ENCODE data around the gene ALPL.

Gene ALPL

DNA sequence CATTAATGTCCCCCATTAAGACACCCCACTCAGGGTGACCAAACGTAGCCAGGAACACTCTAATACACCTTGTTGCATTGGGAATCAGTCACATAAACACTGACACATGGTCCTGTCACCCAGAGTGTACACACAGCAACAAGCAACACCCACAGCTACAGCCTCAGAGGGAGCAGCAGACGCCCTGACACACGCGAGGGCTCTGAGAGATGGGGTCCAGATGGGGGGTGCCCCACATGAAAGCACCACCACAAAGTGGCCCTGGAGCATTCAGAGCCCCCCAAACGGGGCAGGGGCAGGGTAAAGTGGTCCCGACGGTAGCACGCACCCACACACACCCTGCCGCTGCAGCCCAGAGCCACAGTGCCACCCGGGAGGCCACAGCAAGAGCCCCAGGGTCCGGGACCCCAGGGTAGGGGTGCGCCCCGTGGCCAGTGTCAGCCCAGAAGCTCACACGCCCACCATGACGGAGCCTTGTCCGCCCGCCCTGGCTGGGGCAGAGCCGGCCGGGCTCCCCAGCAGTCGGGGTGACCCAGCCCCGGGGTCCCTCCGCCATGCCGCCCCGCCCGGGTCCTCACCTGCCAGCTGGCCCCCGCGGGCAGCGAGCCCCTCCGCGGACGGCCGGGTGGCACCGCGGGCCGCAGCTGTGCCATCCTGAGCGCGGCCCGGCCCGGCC is 112.7 kb downstream of the ALPL start:
- no peak for DNase-seq

DNA sequence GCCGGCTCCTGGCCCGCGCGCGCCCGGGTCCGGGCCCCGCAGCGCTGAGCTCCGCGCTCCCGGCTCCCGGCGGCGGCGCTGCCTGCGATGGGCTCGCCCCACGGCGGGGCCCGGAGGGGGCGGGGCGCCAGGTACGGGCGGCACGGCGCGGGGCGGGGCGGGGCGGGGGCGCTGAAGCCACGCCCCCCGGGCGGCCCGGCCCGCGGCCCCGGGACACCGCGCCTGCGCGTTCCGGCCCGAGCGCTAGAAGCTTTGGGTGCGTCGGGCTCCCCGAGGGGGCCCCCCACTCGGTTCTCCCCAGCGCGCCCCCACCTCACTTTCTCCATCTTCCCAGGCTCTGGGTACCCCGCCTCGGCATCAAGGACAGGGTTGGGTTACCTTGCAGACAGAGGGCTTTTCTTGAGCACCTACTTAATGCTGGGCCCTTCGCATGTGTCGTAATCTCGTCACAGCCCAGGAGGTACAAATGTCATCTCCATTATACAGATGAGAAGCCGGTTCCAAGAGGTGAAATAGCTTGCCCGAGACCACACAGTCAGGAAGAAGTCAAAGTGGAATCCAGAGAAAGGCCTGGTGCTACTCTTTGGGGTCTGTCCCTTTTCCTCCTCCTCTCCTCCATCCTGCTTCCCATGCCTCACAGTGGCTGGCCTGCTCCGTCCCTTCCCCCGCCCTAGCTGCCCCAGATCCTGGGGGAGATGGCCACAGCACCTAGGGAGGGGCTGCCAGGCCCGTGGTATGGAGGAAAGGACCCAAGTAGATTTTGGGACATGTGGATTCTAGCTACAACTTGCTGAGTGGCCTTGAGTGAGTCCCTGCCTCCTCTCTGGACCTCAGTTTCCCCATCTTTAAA is 113.5 kb downstream of the ALPL start:
- no peak for DNase-seq

DNA sequence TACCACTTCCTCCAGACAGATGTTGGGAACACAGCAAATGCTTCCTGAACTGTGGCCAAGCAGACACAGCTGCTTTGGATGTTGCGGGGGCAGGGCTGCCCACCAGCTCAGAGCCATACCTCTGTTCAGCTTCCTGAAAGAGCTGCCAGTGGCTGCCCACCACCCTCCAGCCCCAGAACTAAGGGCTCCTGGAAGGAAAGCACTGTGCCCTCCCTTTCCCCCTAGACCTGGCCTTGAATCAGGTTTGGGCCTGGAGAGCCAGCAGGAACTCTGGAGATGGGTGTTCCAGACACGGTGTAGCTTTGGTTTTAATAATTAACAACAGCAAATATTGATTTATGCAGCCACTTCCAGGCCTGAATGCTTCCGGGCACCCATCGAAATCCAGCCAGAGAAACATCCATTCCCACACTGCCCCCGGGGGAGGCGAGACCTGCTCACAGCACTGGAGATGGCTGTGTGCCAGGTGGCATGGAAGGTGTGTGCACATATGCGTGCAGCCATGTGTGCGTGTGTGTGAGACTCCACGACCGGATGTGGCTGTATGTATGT is 114.3 kb downstream of the ALPL start:
- no peak for DNase-seq

- no peak for DNase-seq
Measured at GRCh38 chr1:21624571-21625389, 115.6 kb downstream of the ALPL start.

DNA sequence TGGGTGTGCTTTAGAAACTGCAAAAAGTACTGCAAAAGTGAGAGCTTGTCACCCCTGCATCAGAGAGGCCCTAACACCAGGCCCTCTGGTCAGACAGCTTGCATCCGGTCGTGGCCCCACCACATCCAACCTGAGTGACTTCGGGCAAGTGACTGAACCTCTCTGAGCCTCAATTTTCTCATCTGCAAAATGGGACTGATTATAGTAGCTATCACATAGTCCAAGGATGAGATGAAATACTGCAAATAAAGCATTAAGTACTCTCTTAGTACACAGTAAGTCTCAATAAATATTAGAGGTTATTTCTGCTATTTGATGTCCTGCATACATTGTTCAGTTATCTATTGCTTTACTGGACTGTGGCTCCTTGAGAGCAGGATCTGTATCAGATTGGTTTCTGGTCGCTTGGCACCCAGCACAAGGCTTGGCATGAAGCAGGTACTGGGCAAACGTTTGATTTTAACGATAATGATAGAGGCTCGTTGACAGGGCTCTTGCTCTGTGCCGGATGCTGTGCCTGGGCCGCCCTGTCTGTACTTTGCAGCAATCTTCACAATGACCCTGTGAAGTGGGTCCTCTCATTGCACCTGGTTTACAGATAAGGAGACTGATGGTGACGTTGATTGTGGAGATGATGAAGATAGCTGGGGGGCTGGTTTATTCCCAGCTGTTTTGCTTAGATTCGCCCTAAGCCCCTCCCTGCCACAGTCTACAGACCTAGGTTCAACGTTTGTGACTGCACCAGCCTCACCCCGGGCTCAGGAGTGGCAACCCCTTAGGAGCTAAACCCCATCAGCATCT is 116.4 kb downstream of the ALPL start:
- no peak for DNase-seq

- no peak for DNase-seq
Measured at GRCh38 chr1:21626921-21627339, 117.7 kb downstream of the ALPL start.
